Renal cortical epithelial cell (primary cell): ENCODE data around the gene TYMP. TPM values are rescaled to one million over a fixed set of nuclear protein-coding genes. Genes with fewer than 3 reads are reported as not detected.
"Not testable (repeated sequence)": the region's sequence is repeated elsewhere in the genome, so short reads cannot be mapped to it uniquely, and the experiment has no call there.

Experiments
- DNase-seq: peaks from one replicate; pipeline ENCODE4 v3.0.0-alpha.2; 2011; ENCODE audit warnings: low read depth
- total RNA-seq: library from RNA; depleted of rRNA; stranded (reverse); fragments of >200 nt; gene quantifications from 2 replicates; pipeline ENCODE4 v1.2.3, GENCODE V29; 2014

The TYMP gene
- total RNA-seq, 1 donor from 2014 or later = 55.0 TPM

DNA sequence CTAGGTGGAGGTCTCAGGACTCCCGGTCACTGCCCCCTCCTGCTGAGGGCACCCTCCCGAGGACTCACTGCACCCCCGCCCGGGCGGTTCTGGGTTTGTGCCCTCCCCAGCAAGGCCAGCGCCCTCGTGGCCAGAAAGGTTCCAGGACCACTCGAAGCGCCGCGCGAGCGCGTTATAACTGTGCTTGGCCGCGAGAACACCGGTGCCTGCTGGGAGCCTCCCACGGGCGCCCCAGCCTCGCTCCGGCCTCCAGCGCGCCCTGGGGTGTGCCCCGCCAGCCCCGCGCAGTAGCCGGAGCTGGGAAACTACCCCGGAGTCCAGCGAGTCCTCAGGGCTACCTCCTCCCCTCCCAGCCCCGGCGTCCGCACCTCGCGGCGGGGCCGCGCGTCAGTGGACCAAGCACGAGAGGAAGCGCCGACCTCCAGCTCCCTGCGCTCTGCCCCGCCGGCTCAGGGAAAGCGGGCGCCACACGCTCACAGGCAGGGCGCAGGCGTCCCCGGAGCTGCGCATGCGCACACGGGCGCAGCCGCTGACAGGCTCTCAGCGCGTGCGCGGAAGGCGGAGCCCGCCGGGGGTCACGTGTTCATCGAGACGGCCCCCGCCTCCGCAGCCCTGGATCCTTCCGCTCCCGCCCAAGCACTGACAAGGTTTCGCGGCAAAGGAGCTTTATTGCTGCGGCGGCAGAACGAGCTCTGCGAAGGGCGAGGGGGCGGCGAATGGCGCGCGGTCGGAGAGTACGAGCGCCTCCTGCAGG is 4.5 kb downstream of the TYMP start, which contains the start of gene SCO2:
SCO2 (minus strand) TSS at position 495 of the 754 bp plus-strand sequence. CDS start 1,187 bp downstream, outside the sequence.
- DNase-seq = peak; percentile 85

DNA sequence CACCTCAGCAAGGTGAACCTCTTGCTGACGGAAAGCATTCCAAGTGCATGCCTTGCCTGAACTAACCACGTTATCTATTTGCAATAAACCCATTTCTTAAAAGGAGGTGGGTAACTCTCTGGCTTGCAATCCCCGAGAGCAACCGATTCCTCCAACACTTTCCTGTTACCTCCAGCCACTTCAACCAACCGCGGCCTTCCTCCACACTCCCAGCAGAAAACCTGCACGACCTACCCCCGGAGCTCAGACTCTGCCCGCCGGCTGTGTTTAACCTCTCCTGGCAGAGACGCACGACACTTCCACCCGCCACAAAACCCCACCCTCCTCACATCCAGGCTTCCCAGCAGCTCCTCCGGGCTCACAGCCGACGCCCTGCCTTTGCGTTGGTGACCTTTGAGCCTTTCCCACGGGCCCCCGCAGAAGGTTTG is 5.1 kb downstream of the TYMP start:
- no peak for DNase-seq

DNA sequence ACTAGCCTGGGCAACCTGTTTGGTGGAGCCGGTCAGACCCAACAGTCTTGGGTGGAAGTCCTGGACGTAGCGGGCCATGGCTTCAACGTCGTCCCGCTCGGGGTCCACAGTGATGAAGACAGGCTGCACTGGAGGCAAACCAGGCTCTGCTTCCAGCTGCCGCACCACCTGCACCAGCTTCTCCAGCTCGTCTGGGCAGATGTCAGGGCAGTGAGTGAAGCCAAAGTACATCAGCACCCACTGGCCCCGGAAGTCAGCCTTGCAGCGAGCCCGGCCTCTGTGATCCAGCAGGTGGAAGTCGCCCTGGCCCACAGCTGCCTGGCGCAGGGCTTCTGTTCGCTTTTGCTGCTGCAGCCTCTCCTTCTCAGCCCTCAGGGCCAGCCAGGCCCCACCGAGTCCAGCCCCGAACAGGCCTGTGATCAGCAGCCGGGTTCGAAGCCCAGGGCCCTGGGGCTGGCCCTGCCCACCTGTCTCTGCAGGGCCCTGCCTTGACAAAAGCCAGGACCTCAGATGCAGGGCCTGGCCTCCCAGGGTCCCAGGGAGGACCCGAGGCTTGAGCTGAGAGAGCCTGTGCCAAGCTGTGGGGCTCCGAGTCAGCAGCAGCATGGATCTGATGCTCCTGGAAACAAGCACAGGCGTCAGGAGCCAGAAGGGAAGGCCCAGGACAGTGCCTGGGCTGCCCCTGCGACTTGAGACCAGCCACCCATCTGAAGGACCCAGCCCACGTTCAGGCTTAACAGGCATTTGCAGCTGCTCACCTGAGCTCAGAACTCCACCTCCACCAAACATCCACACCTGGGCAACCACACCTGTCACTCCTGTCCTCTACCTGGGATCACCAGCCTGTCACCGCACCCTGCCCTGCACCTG is 5.8 kb downstream of the TYMP start:
- DNase-seq = no peak

DNA sequence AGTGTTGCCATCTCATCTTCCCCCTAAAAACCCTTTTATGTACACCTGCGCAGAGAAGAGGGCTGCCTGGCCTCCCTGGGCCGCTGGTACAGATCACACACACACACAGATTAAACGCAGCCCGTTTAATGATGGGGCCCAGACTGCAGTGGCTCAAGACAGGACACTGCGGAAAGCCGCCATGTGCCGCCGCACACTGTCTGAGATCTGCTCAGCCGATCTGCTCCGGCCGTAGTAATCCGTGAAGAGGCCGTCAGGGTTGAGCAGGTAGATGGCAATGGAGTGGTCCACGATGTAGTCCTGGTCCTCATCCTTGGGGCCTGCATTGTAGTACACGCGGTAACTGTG is 6.4 kb downstream of the TYMP start:
- no peak for DNase-seq

DNA sequence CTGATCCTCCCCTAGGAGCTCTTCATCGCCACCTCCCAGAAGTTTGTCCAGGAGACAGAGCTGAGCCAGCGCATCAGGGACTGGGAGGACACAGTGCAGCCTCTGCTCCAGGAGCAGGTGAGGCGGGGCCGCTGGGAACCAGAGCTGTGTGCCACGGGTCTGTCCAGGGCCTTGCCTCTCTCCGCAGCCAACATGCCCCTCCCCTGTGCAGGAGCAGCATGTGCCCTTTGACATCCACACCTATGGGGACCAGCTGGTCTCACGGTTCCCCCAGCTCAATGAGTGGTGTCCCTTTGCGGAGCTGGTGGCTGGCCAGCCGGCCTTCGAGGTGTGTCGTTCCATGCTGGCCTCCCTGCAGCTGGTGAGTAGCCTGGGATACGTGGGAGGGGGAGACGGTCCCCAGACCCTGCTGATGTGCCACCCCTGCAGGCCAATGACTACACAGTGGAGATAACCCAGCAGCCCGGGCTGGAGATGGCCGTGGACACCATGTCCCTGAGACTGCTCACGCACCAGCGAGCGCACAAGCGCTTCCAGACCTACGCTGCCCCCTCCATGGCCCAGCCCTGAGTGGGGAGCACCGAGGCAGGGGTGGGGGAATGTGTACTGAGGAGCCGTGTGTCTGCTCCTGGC is 6.9 kb downstream of the TYMP start:
- DNase-seq = no peak

DNA sequence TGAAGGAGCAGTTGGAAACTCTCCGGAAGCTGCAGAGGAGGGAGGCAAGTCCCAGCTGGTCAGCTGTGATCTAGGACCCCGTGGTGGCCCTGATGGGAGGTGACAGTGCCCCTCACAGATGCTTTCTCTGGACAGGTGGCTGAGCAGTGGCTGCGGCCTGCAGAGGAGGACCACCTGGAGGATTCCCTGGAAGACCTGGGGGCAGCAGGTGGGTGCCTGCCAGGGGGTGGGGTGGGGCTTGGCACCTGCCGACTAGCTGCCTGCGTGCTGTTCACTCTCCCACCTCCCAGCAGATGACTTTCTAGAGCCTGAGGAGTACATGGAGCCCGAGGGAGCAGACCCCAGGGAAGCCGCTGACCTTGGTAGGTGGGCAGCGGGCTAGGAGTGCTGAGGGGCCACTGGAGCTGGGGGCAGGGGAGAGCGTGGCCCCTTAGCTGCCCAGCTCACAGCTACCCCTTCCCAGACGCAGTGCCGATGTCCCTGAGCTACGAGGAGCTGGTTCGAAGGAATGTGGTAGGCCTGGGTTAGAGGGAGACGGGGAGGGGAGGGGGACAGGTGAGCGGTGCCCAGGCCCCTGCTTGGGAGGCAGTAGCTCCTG is 7.5 kb downstream of the TYMP start:
- no peak for DNase-seq

DNA sequence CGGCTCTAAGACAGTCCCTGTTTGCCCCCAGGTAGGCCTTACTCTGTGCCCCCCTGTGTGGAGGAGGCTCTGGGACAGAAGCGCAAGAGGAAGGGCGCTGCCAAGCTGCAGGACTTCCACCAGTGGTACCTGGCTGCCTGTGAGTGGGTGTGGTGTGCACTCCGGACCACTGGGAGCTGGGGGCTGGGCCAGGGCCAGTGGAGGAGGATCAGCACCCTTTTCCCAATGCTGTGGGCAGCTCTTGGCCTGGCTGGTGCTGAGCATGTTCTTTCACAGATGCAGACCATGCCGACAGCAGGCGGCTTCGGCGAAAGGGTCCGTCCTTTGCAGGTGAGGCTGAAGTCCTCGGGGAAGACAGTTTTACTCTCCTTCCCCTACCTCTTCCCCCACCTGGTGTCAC is 8.1 kb downstream of the TYMP start:
- DNase-seq = no peak

DNA sequence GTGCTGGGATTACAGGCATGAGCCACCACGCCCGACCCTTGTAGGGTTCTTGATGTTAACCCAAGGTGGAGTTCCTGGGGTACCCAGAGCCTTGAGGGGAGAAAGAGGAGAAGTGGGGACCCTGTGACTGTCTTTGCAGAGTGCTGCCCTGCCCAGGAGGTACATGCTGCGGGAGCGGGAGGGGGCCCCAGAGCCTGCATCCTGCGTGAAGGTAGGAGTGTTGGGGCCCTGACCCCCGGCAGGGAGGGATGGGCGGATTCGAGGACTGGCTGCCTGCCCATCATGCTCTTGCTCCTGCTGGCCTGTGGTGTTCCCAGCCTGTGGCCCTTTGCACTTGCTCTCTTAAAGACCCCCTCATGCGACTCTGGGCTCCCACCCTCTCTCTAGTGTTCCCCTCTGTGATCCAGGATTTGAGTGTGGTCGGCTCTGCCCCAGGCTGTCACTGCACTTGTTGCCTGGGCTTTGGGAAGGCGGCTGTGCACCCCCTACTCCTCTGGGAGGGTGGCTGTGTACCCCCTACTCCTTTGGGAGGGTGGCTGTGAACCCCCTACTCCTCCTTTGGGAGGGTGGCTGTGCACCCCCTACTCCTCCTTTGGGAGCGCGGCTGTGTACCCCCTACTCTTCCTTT is 8.9 kb downstream of the TYMP start:
- no peak for DNase-seq

DNA sequence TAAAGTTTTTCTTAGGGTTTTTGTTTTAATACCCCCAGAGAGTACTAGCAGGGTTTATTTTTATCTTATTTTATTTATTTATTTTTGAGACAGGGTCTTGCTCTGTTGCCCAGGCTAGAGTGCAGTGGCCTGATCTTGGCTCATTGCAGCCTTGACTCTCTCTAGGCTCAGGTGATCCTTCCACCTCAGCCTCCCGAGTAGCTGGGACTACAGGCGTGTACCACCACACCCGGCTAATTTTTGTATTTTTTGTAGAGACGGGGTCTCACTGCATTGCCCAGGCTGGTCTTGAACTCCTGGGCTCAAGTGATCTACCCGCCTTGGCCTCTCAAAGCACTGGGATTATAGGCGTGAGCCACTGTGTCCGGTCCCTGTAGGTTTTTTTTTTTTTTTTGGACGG is 9.6 kb downstream of the TYMP start:
- not testable (repeated sequence) for DNase-seq

DNA sequence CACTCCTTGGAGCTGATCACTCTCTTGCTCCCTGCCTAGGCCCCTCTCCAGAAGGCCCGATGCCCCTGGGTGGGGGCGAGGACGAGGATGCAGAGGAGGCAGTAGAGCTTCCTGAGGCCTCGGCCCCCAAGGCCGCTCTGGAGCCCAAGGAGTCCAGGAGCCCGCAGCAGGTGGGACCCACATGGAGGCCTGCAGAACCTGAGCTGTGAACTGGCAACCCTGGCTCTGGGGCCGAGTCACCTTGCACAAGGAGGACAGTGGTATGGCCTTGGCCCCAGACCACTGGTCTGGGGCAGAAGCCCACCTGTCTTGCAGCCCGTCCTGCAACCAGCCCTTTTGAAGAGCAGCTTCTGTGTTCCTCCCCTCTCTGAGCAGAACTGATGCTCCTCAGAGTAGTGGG is 10.7 kb downstream of the TYMP start:
- no peak for DNase-seq

DNA sequence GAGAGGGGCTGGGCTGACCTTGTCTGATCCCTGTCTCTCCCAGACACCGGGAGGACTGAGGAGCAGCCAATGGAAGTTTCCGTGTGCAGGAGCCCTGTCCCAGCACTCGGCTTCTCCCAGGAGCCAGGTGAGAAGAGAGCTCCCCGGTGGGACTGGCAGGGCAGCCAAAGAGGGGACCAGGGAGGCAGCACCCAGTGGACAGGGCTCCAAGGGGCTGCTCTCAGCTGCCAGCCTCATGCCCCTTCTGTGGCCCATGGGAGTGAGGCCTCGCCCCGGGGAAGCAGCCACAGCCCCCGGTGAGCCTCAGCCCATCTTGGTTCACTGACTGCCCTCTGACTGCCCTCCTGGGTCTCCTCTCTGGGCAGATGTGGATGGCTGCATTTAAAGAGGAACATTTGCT is 11.2 kb downstream of the TYMP start:
- DNase-seq = no peak

DNA sequence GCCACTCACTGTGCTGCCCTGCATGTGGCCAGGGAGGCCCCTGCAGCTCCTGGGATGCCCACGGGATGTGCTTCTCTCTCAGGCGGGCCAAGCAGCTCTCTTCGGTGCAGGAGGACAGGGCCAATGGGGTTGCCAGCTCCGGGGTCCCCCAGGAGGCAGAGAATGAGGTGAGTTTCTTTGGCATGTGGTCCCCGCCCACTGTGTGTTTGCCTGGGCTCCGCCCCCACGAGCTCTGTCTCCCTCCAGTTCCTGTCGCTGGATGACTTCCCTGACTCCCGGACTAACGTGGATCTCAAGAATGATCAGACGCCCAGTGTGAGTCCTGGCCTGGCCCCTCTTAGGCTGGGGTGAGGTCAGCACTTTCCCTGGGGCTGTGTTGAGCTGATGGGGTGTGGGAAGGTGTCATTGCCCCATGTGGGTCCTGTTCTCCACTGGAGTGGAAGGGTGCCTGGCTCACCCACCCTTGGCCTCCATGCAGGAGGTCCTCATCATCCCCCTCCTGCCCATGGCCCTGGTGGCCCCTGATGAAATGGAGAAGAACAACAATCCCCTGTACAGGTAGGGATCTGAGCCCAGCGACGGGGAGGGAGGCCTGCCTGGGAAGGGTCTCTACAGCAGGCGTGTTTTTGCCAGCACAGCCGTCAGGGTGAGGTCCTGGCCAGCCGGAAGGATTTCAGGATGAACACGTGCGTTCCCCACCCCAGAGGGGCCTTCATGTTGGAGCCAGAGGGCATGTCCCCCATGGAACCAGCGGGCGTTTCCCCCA is 12.1 kb downstream of the TYMP start:
- no peak for DNase-seq

DNA sequence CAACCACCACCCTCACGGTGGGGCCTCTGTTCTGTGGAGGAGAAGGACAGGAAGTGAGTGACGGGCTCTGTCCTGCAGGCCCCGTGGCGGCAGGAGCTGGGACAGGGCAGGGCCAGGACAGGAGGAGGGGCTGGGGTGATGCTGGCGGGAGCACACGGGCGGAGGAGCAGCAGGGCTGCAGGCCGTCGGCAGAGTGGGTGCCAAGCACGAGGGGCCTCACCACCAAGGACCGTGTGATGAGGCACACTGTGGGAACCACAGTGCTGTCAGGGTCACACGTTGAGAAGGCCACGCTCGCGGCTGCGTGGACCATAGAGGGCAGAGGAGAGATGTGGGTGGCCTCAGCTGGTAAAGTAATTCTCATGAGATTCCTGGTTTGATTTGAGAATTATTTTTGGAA is 12.9 kb downstream of the TYMP start:
- DNase-seq = no peak

DNA sequence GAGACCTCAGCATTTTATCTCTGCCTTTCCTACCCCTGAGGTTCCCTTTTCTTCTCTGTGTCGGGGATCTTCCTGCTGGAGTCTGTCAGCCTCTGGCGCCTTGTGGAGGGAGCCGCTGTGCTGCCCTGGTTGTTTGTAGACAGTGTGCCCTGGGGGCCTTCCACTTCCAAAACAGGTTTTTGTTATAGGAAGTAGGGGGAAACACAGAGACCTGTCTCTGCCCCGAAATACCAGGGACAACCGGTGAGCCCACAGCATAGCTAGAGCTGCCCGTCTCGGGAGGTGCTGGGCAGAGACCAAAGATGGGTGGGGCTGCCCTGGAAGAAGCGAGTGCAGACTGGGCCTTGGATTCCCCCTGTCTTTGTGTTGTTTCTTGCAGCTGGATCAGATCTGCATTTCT is 13.7 kb downstream of the TYMP start:
- no peak for DNase-seq

DNA sequence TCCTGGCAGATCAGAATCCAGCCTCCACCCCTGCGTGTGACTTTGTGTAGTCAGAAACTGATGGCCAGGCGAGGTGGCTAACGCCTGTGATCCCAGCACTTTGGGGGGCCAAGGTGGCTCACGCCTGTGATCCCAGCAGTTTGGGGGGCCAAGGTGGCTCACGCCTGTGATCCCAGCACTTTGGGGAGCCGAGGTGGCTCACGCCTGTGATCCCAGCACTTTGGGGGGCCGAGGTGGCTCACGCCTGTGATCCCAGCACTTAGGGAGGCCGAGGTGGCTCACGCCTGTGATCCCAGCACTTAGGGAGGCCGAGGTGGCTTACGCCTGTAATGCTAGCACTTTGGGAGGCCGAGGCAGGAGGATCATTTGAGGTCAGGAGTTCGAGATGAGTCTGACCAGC is 16.6 kb downstream of the TYMP start:
- no peak for DNase-seq

DNA sequence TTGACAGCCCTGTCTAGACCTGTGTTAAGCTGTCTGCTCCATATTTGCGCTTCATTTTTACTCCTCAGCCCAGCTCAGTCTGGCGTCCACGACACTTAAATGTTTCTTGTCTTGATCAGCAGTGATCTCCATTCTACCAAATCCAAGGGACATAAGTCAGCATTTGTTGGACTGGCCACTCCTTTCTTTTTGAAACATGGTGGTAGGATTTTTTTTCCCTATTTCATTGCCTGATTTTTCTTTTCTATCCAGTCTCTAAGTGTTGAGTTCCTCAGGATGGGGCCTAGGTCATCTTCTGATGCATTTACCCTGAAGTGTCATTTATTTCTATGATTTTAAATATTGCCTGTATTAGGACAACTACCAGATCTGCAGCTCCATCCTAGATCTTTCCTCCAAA is 20.9 kb downstream of the TYMP start:
- no peak for DNase-seq

DNA sequence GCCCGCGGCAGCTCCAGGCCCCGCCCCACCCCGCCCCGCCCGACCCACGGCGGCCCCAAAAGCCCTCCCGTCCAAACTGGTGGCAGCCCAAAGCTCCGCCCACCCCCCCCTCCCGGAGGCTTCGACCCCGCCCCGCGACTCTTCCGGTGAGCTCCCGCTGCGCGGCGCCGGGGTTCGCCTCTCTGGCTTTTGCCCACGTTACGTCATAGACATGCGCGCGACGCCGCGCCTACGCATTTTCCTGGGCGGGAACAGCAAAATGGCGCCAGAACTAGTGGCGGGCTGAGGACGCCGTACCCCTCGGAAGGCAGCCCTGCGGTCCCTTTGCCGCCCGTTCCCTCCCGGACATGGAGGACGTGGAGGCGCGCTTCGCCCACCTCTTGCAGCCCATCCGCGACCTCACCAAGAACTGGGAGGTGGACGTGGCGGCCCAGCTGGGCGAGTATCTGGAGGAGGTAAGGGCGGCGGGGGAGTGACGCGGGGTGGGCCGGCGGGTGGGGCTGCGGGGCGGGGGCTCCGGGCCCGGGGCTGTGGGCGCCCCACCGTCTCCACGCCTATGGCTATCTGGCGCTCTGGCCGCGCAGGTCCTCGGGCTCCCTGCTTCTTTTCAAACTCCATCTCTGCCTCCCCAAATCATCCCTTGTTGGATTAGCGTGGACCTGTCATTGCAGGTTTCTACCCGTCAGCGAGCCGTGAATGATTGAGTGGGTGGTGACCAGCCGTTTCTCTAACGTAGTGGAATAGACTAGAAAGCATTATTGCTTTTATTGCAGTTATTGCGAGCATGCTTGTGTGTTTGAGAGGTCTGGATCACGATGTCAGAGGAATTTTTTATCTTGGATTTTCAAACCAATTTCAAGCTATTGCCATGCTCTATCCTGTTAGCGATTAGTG is 21.6 kb downstream of the TYMP start, which contains the start of gene NCAPH2:
NCAPH2 (plus strand) TSS at position 234 of the 894 bp plus-strand sequence; CDS start at position 348, 114 bp downstream.
- peak; percentile 85 for DNase-seq

DNA sequence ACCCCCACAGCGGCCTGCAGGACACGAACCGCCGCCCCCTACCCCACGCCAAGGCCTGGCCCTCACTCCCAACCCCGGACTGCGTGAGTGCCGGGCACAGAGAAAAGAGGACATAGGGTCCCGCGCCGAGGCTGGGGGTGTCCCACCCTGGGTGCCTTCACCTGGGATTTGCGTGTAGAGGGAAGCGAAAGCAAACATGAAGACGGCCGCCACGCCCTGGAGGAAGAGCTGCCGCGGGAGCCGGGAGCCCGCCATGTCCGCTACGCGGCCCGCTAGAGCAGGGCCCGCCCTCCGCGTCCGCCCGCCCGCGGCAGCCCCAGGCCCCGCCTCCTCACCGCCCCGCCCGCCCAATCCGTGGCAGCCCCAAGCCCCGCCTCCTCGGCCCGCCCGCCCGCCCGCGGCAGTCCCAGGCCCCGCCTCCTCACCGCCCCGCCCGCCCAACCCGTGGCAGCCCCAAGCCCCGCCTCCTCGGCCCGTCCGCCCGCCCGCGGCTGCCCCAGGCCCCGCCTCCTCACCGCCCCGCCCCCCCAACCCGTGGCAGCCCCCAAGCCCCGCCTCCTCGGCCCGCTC is 22.3 kb downstream of the TYMP start, which contains the start of gene LMF2:
LMF2 (minus strand) TSS at position 282 of the 570 bp plus-strand sequence; CDS start at position 255, 27 bp downstream.
- DNase-seq = no peak
